Kidney tubule cell (primary cell): Measurements from ENCODE around the gene GIPC3.
A peak's percentile ranks its signal among the peaks of the same experiment; 100 is the strongest.
"Not testable (repeated sequence)": the region's sequence is repeated elsewhere in the genome, so short reads cannot be mapped to it uniquely, and the experiment has no call there.

Experiments
- DNase-seq: peaks from one replicate; pipeline ENCODE4 v3.0.0-alpha.2; 2018; ENCODE audit warnings: low spot score

GIPC3 gene

DNA sequence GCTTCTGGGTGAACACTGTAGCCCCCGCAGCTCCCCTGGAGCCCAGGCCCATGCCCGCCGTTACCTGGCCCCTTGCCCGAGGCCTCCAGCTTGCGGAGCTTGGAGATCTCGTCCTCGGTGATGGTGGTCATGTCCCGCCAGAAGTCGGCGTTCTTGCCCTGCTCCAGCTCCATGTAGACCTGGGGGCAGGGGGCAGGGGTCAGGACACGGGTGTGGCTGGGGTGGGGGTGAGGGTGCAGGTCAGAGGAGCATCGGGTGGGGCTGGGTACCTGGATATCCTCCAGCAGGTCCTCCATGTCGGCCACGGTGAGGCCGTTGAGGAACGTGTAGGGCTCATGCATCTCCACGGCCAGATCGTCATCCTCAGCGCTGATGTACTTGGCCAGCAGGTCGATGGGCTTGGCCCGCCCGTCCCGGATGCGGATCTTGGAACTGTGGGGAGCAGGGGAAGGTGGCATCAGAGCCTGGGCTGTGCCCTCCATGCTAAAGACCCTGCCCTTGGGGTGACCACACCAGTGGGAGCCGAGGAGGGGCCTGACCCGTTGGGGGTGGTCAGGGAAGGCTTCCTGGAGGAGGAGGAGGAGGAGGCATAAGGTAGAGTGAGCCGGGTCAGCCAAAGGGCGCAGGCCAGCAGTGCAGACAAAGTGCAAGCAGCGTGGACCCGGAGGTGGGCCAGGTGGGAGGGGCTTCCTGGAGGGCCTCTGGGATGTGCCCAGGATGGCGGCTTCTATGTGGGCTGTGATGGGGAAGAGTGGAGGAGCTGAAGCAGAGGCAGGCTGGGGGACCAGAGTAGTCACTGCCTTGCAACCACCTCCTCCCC is 33.7 kb downstream of the GIPC3 start:
- no peak for DNase-seq

DNA sequence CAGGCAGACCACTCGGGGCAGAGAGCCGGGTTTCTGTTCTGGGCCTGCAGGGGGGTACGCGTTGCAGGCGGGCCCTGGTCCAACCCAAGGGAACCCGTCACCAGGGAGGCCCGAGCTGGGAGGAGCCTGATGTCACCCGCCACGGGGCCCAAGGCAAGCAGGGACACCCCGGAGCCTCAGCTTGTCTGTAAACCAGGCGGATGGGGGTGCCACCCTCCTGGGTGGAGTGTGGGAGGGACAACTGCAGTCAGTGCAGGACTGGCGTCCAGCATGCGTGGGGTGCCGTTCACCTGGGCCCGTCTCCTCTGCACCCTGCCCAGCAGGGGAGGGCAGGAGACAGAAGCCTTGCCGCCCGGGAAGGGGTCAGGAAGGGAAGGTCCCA is 34.3 kb downstream of the GIPC3 start:
- no peak for DNase-seq

DNA sequence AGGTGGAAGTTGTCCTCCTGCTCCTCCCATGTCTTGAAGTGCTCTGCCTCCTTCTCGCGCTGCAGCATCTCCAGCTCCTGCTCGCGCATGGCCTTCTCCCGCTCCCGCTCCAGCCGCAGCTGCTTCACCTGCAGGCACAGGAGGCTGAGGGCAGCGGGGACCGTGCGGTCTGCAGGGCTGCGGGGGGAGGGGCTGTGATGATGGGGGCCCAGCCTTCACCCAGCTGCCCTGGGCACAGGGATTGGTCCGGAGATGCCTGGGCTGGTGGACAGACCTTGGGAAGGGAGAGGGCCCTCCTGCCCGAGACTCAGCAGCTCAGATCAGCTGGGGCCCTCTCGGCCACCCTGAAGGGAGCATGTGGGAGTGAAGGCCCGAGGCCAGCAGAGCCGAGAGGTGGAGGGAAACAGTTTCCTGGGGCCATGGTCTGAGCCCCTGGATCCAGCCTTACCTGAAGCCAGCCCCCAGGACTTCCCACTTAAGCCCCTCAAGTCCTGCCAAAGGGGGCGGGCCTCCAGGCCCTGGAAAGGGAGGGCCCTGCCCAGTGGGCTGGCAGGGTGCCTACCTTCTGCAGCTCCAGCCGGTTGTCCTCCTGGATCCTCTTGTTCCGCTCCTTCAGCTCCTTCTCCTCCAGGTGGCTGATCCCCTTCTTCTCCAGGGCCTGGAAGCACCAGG is 35.0 kb downstream of the GIPC3 start:
- no peak for DNase-seq

DNA sequence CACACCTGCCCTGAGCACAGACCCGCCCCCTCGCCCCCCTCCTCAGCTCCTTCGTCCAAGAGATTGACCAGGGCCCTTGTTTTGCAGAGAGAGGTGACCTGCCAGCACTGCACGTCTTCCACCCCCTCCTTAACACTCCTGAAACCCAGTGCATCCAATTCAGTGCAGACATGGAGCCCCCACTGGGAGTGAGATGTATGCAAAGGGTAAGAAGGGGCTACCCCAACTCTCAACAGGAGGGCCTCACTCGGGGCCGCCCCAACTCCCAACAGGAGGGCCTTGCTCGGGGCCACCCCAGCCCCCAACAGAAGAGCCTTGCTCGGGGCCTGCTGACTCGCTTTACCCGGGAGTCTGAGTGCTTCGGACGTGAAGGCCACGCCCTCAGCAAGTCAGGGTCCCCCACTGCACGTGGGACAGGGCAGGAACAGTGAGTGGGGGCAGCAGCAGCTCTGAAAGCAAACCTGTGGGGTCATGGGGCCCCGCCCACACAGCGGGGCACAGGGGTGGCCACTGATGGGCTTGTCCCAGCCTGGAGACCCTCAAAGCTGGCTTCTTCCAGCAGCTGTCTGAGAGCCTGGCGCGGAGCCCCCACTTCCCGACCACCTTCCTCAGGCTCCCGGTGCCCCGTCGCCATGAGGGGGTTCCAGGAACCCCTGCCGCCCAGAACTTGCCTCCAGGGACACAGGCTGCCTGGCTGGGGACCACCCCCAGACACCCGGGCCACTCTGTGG is 35.7 kb downstream of the GIPC3 start:
- no peak for DNase-seq

DNA sequence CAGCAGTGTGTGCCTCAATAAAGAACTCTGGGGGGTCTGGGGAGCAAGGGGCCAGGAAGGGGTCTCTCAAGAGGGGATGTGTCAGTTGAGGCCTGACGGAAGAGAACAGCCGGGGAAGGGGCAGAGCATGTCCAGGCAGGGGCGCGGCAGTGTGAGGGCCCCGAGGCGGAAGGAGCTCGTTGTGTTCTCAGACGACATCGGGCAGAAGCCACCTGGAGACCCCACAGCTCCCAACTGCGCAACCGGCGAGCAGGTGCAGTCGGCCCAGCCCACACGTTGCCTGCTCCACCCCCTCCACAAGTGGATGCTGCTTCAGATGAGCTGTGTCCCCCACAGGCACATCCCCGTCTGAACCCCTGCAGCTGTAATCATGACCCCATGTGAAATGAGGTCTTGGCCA is 36.4 kb downstream of the GIPC3 start:
- no peak for DNase-seq

DNA sequence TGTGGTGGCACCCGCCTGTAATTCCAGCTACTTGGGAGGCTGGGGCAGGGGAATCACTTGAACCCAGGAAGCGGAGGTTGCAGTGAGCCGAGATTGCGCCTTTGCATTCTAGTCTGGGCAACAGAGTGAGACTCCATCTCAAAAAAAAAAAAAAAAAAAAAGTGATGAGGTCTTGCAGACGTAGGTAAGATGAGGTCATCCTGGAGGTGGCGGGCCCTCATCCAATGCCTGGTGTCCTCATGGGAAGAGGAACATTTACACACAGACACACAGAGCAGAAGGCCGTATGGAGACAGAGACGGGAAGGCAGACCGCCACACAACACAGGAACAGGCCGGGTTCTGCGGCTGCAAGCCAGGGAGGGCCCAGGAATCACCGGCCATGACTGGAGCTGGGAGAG is 36.9 kb downstream of the GIPC3 start:
- no peak for DNase-seq

DNA sequence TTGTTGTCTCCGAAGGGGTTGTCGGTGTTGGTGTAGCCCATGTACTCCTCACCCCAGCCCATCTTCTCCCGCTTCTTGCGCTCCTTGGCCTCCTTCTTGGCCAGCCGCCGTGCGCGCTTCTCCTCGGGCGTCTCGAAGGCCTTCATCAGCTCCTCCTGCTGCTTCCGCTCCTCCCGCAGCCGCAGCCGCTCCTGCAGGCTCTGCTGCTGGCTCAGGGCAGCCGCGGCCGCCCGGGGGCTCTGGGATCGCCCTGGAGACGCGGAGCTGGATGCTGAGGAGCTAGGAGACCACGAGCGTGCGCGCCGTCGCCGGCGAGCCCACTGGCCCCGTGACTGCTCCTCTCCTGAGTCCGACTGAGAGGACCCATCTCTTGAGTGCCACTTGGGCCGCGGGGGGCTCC is 38.4 kb downstream of the GIPC3 start:
- no peak for DNase-seq

DNA sequence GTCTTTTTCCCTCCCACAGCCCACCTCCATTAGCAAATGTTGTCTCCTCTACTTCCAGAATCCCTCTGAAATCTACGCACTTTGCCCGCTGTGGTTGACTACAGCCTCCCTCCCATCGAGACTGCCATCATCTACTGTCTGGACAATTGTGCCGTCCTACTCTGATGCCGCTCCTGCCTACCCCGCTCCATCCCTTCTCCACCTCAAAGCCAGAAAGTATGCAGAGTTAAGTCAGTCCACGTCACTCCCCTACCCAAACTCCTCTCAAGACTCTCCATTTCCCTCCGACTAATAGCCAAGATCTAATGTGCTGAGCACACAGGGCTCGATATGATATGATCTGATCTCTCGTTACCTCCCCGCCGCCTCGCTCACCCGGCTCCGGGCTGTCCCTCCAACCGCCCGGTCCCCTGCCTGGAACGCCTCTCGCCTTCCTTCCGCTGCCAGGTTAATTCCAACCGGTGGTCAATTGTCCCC is 40.8 kb downstream of the GIPC3 start:
- DNase-seq, result peak; percentile 6

DNA sequence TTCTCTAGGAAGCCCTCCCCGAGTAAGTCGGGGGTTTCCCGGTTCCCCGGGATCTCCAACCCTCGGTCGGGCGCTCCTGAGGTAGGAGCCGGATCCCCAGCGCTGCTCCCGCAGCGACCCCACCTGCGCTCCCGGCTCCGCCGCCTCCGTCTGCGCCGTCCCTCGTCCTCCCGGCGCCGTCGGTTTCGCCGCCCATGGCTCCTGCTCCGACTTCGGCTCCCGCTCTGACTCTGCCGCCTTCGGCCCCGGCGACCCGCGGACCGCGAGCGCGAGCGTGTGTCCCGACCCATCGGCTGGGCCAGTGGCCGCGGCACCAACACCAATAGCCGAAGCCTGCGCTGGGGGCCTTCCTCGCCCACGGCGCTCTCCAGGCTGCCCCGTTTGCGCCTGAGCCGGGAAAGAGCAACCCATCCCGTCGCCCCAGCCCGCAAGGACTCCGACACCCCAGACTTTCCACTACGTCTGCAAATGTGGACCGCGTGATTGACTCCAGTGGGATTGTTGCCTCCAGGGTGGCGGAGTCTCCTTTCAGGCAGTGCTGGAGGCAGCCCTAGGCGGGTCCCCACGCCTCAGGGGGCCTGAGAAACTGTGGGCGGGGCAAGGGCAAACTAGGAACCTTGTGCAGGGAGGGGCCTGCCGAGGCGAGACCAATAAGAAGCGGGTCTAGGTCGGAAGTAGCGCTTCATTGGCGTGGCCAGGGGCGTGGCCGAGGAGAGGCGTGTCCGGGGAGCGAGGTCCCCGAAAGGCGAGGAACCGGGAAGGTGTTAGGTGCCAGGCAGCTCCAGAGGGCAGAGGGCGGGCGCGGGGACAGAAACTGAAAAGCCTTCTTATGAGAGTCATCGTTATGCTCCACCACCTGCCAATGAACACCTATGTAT is 41.4 kb downstream of the GIPC3 start, which contains the start of gene CACTIN:
Gene CACTIN, minus strand, starts transcription at position 318 of the 878 bp plus-strand sequence. Its CDS starts 28 bp downstream, at position 290.
- peak; percentile 98 for DNase-seq

DNA sequence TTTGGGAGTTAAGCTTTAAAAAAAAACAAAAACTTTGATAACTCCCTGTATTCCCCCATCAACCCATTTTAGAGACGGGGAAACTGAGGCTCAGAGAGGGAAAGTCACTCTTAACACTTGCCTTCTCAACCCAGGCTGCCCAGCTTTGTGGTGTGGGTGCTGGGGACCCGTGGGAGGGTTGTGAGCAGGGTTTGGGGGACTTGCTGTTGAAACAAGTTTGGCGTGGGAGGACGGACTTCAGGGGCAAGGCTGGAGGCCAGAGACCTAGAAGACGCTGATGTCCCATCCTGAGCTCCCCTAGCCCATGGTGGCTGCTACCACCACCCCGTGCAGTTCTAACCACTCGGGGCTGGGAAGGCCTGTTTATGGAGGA is 42.1 kb downstream of the GIPC3 start:
- DNase-seq, result no peak

DNA sequence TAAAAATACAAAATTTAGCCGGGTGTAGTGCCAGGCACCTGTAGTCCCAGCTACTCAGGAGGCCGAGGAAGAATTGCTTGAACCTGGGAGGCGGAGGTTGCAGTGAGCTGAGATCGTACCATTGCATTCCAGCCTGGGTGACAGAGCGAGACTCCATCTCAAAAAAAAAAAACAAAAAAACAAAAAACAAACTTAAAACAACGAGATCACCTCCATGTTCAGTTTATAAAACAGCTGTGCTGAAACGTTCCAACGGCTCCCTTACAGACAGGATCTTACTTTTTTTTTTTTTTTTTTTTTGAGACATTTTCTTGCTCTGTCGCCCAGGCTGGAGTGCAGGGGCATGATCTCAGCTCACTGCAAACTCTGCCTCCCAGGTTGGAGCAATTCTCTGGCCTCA is 43.5 kb downstream of the GIPC3 start:
- DNase-seq, result not testable (repeated sequence)

DNA sequence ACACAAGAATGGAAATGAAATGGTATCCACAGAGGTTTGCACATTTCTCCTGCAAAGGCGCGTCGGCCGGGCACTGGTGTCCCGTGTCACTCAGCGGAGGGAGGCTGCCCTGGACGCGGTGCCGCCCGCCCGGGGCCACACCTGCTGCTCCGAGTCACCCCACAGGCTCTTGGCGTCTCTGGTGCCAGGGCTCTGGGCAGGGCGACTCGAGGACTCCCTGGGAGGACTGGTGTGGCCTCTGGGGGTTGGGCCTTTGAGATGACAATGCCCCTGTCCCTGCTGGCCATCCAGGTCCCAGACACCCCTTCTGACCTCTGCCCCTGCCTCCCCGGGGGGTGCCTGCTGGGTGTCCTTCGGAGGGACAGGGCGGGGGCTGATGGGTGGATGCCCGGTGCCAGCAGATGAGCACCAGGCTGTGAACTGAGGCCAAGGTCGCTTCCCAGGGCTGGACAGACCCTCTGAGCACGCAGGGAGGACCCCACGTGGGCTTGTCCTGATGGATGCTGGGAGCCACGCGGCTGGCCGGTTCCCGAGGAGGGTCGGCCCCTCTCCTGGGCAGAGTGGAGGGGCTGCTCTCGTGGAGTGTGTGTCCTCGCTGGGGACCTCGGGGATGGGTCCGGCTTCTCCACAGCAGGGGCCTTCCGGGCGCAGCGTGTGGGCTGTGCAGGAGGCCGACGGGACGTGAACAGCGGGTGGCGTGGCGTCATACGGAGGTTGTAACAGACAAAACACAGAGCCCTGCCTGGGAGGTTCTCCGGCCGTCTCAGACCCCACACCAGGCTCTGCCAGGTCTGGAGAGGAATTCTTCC is 46.0 kb downstream of the GIPC3 start:
- no peak for DNase-seq

DNA sequence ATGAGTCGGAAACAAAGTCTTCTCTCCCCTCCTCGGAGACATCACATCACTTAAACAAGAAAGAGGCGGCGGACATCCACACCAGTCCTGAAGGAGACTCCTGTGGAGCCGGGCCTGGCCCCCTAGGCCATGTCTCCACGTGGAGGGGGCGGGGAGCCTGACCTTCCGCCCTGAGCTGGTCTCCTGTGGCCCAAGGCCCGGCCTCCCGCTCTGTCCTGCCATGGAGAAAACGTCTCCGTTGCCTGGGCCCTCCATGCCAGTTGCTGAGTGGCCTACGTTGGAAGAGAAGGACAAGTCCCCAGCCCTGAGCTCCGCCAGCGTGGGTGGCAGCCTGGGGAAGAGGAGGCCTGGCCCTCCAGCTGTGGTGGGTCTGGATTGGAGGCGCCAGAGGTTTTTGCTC is 46.8 kb downstream of the GIPC3 start:
- DNase-seq, result no peak

DNA sequence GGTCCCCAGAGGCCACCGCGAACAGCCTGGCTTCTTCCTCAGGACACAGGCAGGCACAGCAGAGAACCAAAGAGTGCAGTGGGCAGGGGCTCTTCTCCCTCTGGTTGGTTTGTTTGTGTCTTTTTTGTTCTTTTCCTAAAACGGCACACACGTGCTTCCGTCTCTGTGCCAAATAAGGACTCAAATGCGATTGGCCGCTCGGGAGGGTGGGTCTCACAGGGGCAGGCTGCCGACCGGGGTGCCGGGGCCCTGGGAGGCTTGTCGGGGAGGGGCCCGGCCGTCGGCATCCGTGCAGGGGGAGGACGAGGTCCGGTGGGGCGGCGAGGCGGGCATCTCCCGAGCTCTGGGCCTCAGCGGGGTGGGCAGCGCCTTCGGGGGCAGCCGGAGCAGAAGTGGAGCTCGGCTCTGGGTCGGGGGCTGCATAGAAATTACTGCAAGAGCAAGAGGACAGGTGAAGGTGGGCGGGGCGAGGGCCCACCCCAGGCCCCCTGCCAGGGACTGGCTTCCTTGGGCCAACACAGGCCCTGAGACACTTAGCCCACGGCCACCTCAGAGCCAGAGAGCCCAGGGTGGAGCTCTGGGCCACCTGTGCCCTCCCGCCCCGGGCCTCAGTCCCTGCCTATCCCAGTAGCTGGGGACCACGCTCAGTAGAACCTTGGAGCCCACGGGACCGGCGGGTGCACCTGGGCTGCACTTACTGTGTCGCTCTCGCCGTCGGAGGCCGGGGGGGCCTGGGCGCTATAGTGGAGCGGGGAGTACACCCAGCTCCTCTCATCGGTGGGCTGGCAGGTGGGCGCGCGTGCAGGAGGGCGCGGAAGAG is 47.7 kb downstream of the GIPC3 start:
- no peak for DNase-seq

DNA sequence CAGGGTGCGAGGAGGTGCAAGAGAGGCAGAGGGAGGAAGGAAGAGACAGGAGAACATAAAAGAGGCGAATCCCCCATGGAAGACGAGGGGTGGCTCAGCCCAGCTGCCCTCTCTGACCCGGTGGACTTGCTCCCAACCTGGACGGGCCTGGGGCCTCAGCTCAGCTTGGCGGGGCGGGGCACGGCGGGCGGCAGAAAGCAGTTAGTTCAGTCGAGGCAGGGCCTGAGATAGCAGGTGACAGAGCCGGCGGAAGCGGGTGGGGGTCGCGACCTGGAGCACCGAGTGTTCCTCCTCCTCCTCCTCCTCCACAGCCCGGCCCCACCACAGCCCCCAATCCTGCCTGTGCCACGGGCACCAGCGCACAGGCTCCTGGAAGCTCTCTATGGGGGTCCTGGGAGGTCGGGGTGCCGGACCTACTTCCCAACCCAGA is 48.3 kb downstream of the GIPC3 start:
- DNase-seq, result no peak

DNA sequence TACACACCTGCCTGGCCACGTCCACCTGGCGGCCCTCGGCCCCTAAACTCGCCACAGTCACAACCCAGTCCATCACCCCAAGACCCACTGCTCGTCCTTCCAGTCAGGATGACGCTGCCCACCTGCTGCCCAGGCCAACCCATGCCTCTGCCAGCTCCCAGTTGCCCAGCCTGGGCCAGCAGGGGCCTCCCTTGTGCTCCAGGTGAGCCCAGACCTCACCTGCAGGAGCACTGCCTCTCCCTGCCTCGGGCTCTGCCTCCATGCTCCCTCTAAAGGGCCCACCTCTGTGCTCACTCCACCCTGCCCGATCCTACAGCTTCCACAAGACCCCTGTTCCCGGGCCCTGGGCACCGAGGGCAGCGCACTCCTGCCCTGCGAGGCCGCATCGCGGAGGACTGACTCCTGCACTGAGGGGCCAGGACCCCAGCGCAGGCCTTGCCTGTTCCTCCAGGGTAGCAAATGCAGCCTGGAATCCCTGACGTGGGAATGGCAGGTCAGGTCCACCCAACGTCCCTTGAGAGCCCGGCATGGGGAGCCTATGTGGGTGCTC is 49.3 kb downstream of the GIPC3 start:
- DNase-seq, result no peak

DNA sequence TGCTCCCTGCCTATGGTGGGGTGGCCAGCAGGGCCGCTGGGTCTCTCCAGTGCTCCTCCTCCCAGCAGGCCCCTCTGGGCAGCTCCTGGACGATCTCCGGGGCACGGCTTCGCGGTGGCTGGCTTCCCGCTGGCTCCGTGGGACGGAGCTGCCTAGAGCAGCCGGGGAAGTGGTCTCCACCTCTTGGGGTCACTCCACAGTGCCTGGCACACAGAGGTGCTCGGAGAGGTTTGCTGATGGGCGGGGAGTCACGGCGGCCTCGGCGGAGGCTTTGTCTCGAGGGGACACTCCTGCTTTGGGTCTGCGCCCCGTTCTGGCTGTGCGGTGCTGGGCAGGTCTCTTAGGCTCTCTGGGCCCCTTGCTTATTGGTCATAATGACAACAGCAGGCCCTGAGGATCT is 51.2 kb downstream of the GIPC3 start:
- DNase-seq, result no peak

DNA sequence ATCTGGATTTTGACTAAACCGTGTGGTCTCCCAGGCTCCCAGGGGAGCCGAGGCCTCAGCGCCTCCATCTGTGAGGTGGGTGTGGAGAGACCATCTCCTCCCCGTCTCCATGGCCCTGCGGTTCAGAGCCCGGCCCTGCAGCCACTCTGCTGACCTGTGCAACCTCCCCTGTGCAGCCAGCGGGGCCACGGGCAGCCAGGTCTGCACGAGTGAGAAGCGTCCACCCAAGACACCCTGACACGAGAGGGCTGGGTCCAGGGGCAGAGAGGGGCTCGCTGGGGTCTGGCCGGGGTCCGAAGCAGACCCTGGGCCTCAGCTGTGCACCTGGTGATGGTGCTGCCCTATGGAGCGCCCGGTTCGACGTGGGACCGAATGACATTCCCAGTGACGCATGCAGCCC is 51.7 kb downstream of the GIPC3 start:
- no peak for DNase-seq

DNA sequence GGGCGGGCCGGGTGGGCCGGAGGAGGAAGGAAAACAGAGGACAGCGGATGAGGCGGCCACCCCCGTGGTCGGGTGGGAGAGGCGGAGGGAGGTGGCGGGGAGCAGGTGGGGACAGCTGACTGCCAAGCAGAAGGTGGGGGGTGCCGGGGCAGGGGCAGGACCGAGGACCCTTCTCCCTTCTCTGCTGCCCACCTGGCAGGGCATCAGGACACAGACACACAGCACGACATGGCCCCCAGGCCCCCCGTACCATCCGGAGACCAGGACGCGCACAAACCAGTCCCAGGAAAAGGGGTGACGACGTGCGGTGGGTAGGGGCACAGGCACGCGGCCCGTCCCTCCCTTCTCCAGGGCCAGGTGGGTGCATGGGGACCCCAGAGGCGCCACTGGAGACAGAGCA is 52.3 kb downstream of the GIPC3 start:
- DNase-seq, result no peak
